ENCODE data around the gene ARL17B. TPM values are rescaled to one million over a fixed set of nuclear protein-coding genes. Genes with fewer than 3 reads are reported as not detected.

ARL17B gene
- total RNA-seq: 6.9 and 8.8 TPM in 2 replicates

GRCh38 chr17:46361755-46362154, at the start of gene ARL17B:
ARL17B (minus strand) TSS chr17:46361766; CDS start chr17:46358397, 3,369 bp downstream.

GRCh38 chr17:46294831-46295230, 66.7 kb downstream of the ARL17B start, which contains the start of gene LRRC37A:
LRRC37A (plus strand) TSS chr17:46295131; CDS start chr17:46295134, 3 bp downstream.

Other genes starting within 250 kb of the ARL17B start
- gene KANSL1, start 168.3 kb downstream of the ARL17B start, total RNA-seq: 46.5 and 49.6 TPM in 2 replicates
- gene LRRC37A, start 66.6 kb downstream of the ARL17B start, total RNA-seq: 0.39 and 0.56 TPM in 2 replicates
- gene LRRC37A2, start 150.7 kb upstream of the ARL17B start, total RNA-seq: 1.1 and 2.5 TPM in 2 replicates
- gene ARL17A, start 217.9 kb upstream of the ARL17B start, total RNA-seq: 2.4 and 3.6 TPM in 2 replicates
- gene NSF, start 228.9 kb upstream of the ARL17B start, total RNA-seq: 26.0 and 27.1 TPM in 2 replicates

Data from cardiac ventricle fibroblast (primary cell).